ENCODE measurements around the gene PROSER1. TPM values are rescaled to one million over a fixed set of nuclear protein-coding genes. Genes with fewer than 3 reads are reported as not detected.
"Not testable (repeated sequence)": the region's sequence is repeated elsewhere in the genome, so short reads cannot be mapped to it uniquely, and the experiment has no call there.

PROSER1 gene
- 10 to 100 TPM; 51.2 to 62.4 TPM for total RNA-seq

- Mint-ChIP-seq H3K4me1 (ENCODE audit: low read depth) (peaks cover 55% of the 10 kb centered on the region), H3K27ac (peak within 1 kb of the TSS; percentile 96), H3K9me3 (ENCODE audit: insufficient read depth) (no peaks in the 10 kb centered on the region), H3K36me3 (ENCODE audit: low read depth) (peaks cover 28% of the 10 kb centered on the region), H3K4me3 (peak within 1 kb of the TSS; percentile 90), H3K27me3 (ENCODE audit: low read depth) (no peaks in the 10 kb centered on the region)
- ChIA-PET CTCF (interaction anchor here (1.0 to 2.2 kb wide), 6 partner anchors 11 to 578 kb away, joined by 3 to 9 read pairs (median 4); no protein-coding TSS in a partner anchor), POLR2A (interaction anchor here (0.7 to 2.3 kb wide), 8 partner anchors 10 to 689 kb away, joined by 3 to 6 read pairs (median 4); partner anchors contain the start of gene UFM1)
- ATAC-seq, result peak; percentile 84
- peak; percentile 92 for DNase-seq
Observed at GRCh38 chr13:39037880-39038568, at the start of gene PROSER1, which contains the start of gene NHLRC3. Gene PROSER1 (minus strand): TSS chr13:39038089. CDS start chr13:39037242, 847 bp downstream. Gene NHLRC3 (plus strand): TSS chr13:39038456. CDS start chr13:39038640, 184 bp downstream.

GRCh38 chr13:39086251-39086945 lies 48.5 kb upstream of the PROSER1 start:
- CTCF ChIA-PET, result interaction anchor here (0.6 kb wide), 1 partner anchor 10 kb away, joined by 4 read pairs; no protein-coding TSS in a partner anchor
- H3K9me3 Mint-ChIP-seq (ENCODE audit: insufficient read depth); POLR2A ChIA-PET; H3K4me3 Mint-ChIP-seq; H3K36me3 Mint-ChIP-seq (ENCODE audit: low read depth); H3K4me1 Mint-ChIP-seq (ENCODE audit: low read depth); DNase-seq; H3K27ac Mint-ChIP-seq; H3K27me3 Mint-ChIP-seq (ENCODE audit: low read depth); ATAC-seq: not testable (repeated sequence)

GRCh38 chr13:39073983-39074382 lies 36.1 kb upstream of the PROSER1 start:
- POLR2A ChIA-PET, result no interaction called here
- Mint-ChIP-seq H3K27ac (no peak overlapping the region), H3K4me3 (no peak overlapping the region), H3K36me3 (ENCODE audit: low read depth) (no peaks in the 10 kb centered on the region), H3K4me1 (ENCODE audit: low read depth) (no peaks in the 10 kb centered on the region), H3K9me3 (ENCODE audit: insufficient read depth) (no peaks in the 10 kb centered on the region), H3K27me3 (ENCODE audit: low read depth) (peaks cover 22% of the 10 kb centered on the region)
- CTCF ChIA-PET, result no interaction called here
- no peak for DNase-seq
- ATAC-seq, result no peak

- CTCF ChIA-PET, result no interaction called here
- no peak for DNase-seq
- H3K9me3 Mint-ChIP-seq (ENCODE audit: insufficient read depth), result no peaks in the 10 kb centered on the region
- H3K4me3 Mint-ChIP-seq, result no peak overlapping the region
- no peak for ATAC-seq
- H3K27ac Mint-ChIP-seq, result no peak overlapping the region
- H3K4me1 Mint-ChIP-seq (ENCODE audit: low read depth), result no peaks in the 10 kb centered on the region
- peaks cover 16% of the 10 kb centered on the region for H3K27me3 Mint-ChIP-seq (ENCODE audit: low read depth)
- H3K36me3 Mint-ChIP-seq (ENCODE audit: low read depth), result no peaks in the 10 kb centered on the region
- POLR2A ChIA-PET, result no interaction called here
Observed at GRCh38 chr13:39072842-39073241, 35.0 kb upstream of the PROSER1 start.

DNA sequence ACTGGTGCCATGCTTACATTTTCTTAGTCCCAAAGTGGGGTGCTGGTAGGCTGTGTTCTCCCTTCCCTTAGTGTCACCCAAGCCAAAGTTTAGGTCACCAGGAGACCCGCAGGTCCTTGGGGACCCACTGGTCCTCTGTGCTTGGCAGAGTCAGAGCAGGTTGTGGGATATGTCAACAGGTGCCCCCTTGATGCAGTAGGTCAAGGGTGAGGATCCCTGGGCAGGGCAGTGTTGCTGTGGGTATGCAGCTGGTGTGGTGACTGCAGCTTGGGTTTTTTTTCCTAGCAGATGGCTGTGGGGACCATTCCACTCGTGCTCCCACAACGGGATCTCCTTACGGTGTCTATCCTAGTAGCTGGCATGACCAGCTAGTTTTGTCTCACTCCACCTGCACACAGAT lies 24.1 kb upstream of the PROSER1 start:
- ChIA-PET CTCF (no interaction called here), POLR2A (no interaction called here)
- DNase-seq (no peak), ATAC-seq (no peak)
- Mint-ChIP-seq H3K4me3 (no peak overlapping the region), H3K27me3 (ENCODE audit: low read depth) (no peaks in the 10 kb centered on the region), H3K36me3 (ENCODE audit: low read depth) (peaks cover 31% of the 10 kb centered on the region), H3K4me1 (ENCODE audit: low read depth) (peaks cover 8% of the 10 kb centered on the region), H3K9me3 (ENCODE audit: insufficient read depth) (peaks cover 4% of the 10 kb centered on the region), H3K27ac (no peak overlapping the region)

GRCh38 chr13:39058040-39058439 lies 20.2 kb upstream of the PROSER1 start:
- DNase-seq (no peak), ATAC-seq (no peak)
- Mint-ChIP-seq H3K9me3 (ENCODE audit: insufficient read depth) (peaks cover 4% of the 10 kb centered on the region), H3K27me3 (ENCODE audit: low read depth) (no peaks in the 10 kb centered on the region), H3K27ac (no peak overlapping the region), H3K36me3 (ENCODE audit: low read depth) (peaks cover 45% of the 10 kb centered on the region), H3K4me1 (ENCODE audit: low read depth) (peaks cover 8% of the 10 kb centered on the region), H3K4me3 (no peak overlapping the region)
- ChIA-PET POLR2A (no interaction called here), CTCF (no interaction called here)

DNA sequence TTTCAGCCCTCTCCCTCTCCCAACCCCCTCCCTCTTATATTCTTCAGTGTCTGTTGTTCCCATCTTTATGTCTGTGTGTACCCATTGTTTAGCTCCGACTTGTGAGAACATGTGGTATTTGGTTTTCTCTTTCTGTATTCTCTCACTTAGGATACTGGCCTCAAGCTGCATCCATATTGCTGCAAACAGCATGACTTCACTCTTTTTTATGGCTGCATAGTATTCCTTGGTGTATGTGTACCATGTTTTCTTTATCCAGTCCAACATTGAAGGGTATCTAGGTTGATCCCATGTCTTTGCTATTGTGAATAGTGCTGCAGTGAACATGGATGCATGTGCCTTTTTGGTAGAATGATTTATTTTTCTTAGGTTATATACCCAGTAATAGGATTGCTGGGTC lies 18.1 kb upstream of the PROSER1 start:
- Mint-ChIP-seq H3K36me3 (ENCODE audit: low read depth) (peaks cover 44% of the 10 kb centered on the region), H3K4me1 (ENCODE audit: low read depth) (peaks cover 8% of the 10 kb centered on the region), H3K9me3 (ENCODE audit: insufficient read depth) (peaks cover 4% of the 10 kb centered on the region), H3K27ac (no peak overlapping the region), H3K27me3 (ENCODE audit: low read depth) (no peaks in the 10 kb centered on the region), H3K4me3 (no peak overlapping the region)
- DNase-seq (no peak), ATAC-seq (no peak)
- CTCF ChIA-PET, result no interaction called here
- POLR2A ChIA-PET, result interaction anchor here (1.1 kb wide), 1 partner anchor 17 kb away, joined by 3 read pairs; the partner anchor contains the start of gene NHLRC3

DNA sequence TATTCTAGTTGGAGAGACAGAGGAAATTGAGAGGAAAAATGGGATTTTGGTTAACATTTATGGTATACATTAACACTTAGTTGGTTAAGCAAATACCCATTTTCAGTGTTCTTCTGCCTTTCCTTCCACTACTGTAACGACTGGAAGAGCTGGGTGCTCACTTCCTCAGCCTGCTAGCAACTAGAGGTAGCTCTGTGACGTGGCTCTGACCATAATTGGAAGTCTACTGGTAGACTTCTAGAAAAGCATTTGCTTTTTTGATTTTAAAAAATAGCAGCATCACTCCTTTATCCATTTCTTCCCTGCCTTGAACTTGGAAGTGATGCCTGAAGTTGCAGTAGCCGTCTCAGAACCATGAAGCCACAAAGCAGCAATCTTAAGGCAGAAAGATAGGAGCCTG lies 16.2 kb upstream of the PROSER1 start:
- Mint-ChIP-seq H3K4me3 (no peak overlapping the region), H3K27me3 (ENCODE audit: low read depth) (no peaks in the 10 kb centered on the region), H3K27ac (no peak overlapping the region), H3K4me1 (ENCODE audit: low read depth) (peaks cover under 1% of the 10 kb centered on the region), H3K36me3 (ENCODE audit: low read depth) (peaks cover 36% of the 10 kb centered on the region), H3K9me3 (ENCODE audit: insufficient read depth) (peaks cover 4% of the 10 kb centered on the region)
- ChIA-PET CTCF (interaction anchor here (1.5 kb wide), 1 partner anchor 558 kb away, joined by 5 read pairs; no protein-coding TSS in a partner anchor), POLR2A (no interaction called here)
- no peak for DNase-seq
- ATAC-seq, result no peak

GRCh38 chr13:39052944-39053343 lies 15.1 kb upstream of the PROSER1 start:
- no peak overlapping the region for H3K27ac Mint-ChIP-seq
- peaks cover 32% of the 10 kb centered on the region for H3K36me3 Mint-ChIP-seq (ENCODE audit: low read depth)
- DNase-seq (no peak), ATAC-seq (no peak)
- H3K27me3 Mint-ChIP-seq (ENCODE audit: low read depth), result no peaks in the 10 kb centered on the region
- CTCF ChIA-PET, result interaction anchor here (1.5 kb wide), 1 partner anchor 560 kb away, joined by 5 read pairs; no protein-coding TSS in a partner anchor
- no peaks in the 10 kb centered on the region for H3K4me1 Mint-ChIP-seq (ENCODE audit: low read depth)
- H3K4me3 Mint-ChIP-seq, result no peak overlapping the region
- peaks cover under 1% of the 10 kb centered on the region for H3K9me3 Mint-ChIP-seq (ENCODE audit: insufficient read depth)
- POLR2A ChIA-PET, result no interaction called here

GRCh38 chr13:39051157-39051556 lies 13.3 kb upstream of the PROSER1 start:
- ATAC-seq (no peak), DNase-seq (no peak)
- Mint-ChIP-seq H3K27ac (no peak overlapping the region), H3K27me3 (ENCODE audit: low read depth) (no peaks in the 10 kb centered on the region), H3K9me3 (ENCODE audit: insufficient read depth) (no peaks in the 10 kb centered on the region), H3K4me3 (no peak overlapping the region), H3K36me3 (ENCODE audit: low read depth) (peaks cover 30% of the 10 kb centered on the region), H3K4me1 (ENCODE audit: low read depth) (no peaks in the 10 kb centered on the region)
- POLR2A ChIA-PET, result no interaction called here
- CTCF ChIA-PET, result interaction anchor here (1.1 to 2.2 kb wide), 4 partner anchors 12 to 616 kb away, joined by 3 to 12 read pairs (median 4); no protein-coding TSS in a partner anchor

GRCh38 chr13:39049274-39049673 lies 11.4 kb upstream of the PROSER1 start:
- DNase-seq (no peak), ATAC-seq (no peak)
- Mint-ChIP-seq H3K9me3 (ENCODE audit: insufficient read depth) (no peaks in the 10 kb centered on the region), H3K36me3 (ENCODE audit: low read depth) (peaks cover 39% of the 10 kb centered on the region), H3K27ac (no peak overlapping the region), H3K4me1 (ENCODE audit: low read depth) (no peaks in the 10 kb centered on the region), H3K27me3 (ENCODE audit: low read depth) (no peaks in the 10 kb centered on the region), H3K4me3 (no peak overlapping the region)
- POLR2A ChIA-PET, result no interaction called here
- CTCF ChIA-PET, result interaction anchor here (0.7 to 2.0 kb wide), 3 partner anchors 563 to 633 kb away, joined by 3 to 5 read pairs (median 4); no protein-coding TSS in a partner anchor

DNA sequence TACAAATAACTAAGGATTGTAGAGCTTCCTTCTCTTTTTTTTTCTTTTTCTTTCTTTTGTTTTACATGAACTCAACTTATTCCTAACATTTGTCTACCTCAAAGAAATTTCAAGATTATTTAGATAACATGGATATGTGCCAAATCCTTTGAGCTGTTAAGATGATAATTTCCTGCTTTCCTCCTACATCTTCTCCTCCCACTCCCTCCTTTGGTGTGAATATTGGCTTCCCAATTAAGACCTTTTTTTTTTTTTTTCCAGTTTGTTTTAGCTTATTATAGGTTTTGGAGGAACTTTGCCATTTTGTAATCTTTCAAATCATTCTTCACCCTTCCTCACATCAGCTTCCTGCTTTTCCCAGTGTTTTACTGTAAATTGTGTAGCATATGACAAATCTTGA lies 10.9 kb upstream of the PROSER1 start:
- no peak for ATAC-seq
- H3K4me1 Mint-ChIP-seq (ENCODE audit: low read depth), result no peaks in the 10 kb centered on the region
- ChIA-PET POLR2A (interaction anchor here (0.6 to 1.1 kb wide), 2 partner anchors 11 to 207 kb away, joined by 3 to 6 read pairs; partner anchors contain the start of gene PROSER1), CTCF (interaction anchor here (0.7 to 2.0 kb wide), 5 partner anchors 10 to 634 kb away, joined by 3 to 5 read pairs (median 3); no protein-coding TSS in a partner anchor)
- no peak for DNase-seq
- no peak overlapping the region for H3K27ac Mint-ChIP-seq
- no peak overlapping the region for H3K4me3 Mint-ChIP-seq
- no peaks in the 10 kb centered on the region for H3K27me3 Mint-ChIP-seq (ENCODE audit: low read depth)
- H3K9me3 Mint-ChIP-seq (ENCODE audit: insufficient read depth), result no peaks in the 10 kb centered on the region
- H3K36me3 Mint-ChIP-seq (ENCODE audit: low read depth), result peaks cover 40% of the 10 kb centered on the region
